ENCODE results near the gene VAC14. TPM values are rescaled to one million over a fixed set of nuclear protein-coding genes. Genes with fewer than 3 reads are reported as not detected.
A peak's percentile ranks its signal among the peaks of the same experiment; 100 is the strongest.

The VAC14 gene
- polyA plus RNA-seq, 1 donor from 2014 or later = 8.6 TPM

DNA sequence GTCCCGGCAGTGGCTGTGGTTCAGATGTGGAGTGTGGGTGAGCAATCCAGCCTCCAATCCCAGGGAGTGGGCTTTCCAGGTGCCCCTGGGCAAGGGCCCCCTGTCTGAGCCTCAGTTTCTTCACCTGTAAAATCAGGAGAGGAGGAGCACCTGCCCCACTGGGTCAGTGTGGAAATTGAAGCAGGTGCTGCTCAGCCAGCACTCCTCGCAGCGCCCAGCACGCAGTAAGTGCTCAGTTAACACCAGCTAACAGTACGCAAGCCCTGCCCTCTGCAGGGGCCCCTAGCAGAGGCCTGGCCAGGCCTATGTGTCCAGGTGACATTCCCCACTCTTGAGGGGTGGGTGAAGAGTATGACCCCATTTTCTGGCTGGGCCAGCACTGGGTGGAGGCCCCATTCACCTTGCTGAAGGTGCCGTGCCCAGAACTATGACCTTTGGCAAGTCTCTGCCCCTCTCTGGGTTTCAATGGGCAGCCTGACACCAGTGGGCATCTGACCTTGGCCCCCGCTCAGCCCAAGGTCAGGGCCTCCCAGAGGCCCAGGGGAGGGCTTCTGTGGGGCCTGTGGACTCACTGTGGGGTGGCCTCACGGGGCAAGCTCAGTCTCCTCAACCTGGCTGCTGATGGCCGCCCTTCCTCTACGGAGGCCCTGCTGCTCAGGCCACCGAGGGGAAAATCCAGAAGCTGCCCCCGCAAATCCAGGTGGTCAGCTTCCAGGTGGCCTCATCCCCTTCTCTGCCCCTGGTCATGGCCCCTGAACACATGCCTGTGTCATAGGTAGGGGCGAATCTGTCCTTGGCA is 117.6 kb downstream of the VAC14 start:
- H3K9me3 ChIP-seq (ENCODE audit: low read length) = no peaks in the 10 kb centered on the region
- no peaks in the 10 kb centered on the region for H3F3A ChIP-seq (ENCODE audit: insufficient read depth, low read length, poor library complexity, severe bottlenecking)
- peak overlapping the region; percentile 91 for H3K4me3 ChIP-seq (ENCODE audit: low read length)
- H3K9ac ChIP-seq (ENCODE audit: low read length) = peak overlapping the region; percentile 89
- no peak overlapping the region for H3K4me2 ChIP-seq (ENCODE audit: low read length)
- H3K36me3 ChIP-seq (ENCODE audit: insufficient read depth, low read length) = no peaks in the 10 kb centered on the region
- peaks cover 3% of the 10 kb centered on the region for H4K20me1 ChIP-seq (ENCODE audit: insufficient read depth)
- TF ChIP-seq SMC3 (conservative IDR thresholded peaks at IDR 0.05; ENCODE audit: poor library complexity) (no peak), POLR2AphosphoS5 (IDR thresholded peaks at IDR 0.05) (no peak), MXI1 (conservative IDR thresholded peaks at IDR 0.05; ENCODE audit: poor library complexity, severe bottlenecking) (no peak), TAF1 (IDR thresholded peaks at IDR 0.05; ENCODE audit: low read depth) (no peak), EZH2 (IDR thresholded peaks at IDR 0.05; ENCODE audit: borderline replicate concordance, insufficient read depth, low read length, poor library complexity, severe bottlenecking) (no peak), RAD21 (conservative IDR thresholded peaks at IDR 0.05) (no peak), REST (IDR thresholded peaks at IDR 0.05; ENCODE audit: borderline replicate concordance) (no peak), EP300 (conservative IDR thresholded peaks at IDR 0.05; ENCODE audit: poor library complexity, severe bottlenecking) (no peak)
- TF ChIP-seq, protein P1, sequence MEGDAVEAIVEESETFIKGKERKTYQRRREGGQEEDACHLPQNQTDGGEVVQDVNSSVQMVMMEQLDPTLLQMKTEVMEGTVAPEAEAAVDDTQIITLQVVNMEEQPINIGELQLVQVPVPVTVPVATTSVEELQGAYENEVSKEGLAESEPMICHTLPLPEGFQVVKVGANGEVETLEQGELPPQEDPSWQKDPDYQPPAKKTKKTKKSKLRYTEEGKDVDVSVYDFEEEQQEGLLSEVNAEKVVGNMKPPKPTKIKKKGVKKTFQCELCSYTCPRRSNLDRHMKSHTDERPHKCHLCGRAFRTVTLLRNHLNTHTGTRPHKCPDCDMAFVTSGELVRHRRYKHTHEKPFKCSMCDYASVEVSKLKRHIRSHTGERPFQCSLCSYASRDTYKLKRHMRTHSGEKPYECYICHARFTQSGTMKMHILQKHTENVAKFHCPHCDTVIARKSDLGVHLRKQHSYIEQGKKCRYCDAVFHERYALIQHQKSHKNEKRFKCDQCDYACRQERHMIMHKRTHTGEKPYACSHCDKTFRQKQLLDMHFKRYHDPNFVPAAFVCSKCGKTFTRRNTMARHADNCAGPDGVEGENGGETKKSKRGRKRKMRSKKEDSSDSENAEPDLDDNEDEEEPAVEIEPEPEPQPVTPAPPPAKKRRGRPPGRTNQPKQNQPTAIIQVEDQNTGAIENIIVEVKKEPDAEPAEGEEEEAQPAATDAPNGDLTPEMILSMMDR (IDR thresholded peaks at IDR 0.05; ENCODE audit: poor library complexity, severe bottlenecking) = no peak
- no peaks in the 10 kb centered on the region for H3K27me3 ChIP-seq (ENCODE audit: insufficient read depth, low read depth, low read length)
- no peak overlapping the region for H3K27ac ChIP-seq (ENCODE audit: low read length)
- H3K9me2 ChIP-seq (ENCODE audit: insufficient read depth, low read length) = no peaks in the 10 kb centered on the region
- no peak overlapping the region for H2AFZ ChIP-seq (ENCODE audit: low read depth, low read length)
- peaks cover 23% of the 10 kb centered on the region for H3K79me2 ChIP-seq (replicated peaks; ENCODE audit: insufficient read depth, low read length)

DNA sequence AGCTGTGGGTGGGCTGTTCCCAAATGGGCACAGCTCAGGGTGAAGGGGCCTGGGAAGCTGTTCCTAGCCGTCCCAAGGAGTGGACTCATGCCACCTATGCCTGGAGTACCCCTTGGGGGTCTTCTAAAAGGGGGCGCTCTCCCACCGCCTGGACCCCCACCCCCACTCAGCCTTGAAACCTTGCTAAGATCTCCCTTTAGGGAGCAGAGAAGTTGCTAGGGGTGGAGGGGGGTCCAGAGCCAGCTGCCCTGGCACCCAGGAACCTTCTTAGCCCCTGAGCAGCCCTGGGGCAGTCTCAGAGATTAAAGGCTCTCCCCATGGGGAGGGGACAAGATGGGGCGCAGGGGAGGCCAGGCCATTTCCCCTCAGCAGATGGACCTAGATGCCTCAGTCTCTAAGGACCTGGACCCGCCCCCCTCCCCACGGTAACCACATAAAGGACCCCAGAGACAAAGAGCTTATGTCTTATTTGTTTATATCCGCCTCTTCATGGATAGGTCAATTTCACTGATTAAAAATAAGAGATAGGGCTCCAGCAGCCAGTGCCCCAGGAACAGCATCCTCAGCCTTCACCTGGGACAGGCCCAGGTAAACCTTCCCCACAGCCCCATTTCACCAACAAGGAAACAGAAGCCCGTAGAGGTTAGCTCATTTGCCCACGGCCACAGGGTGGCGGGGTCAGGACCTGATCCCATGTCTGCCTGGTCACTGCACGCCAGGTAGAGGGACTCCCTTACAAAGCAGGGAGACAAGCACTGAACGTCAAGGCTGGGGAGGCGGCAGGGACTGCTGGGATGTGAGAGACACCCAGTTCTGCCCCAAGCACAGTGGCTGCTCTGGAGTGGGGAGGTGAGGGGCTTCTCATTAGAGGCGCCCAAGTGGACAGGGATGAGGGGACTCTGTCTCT is 118.5 kb downstream of the VAC14 start:
- Histone ChIP-seq H3K4me3 (ENCODE audit: low read length) (peak overlapping the region; percentile 15), H3K36me3 (ENCODE audit: insufficient read depth, low read length) (no peaks in the 10 kb centered on the region), H3K79me2 (replicated peaks; ENCODE audit: insufficient read depth, low read length) (peaks cover 23% of the 10 kb centered on the region), H3K27ac (ENCODE audit: low read length) (no peak overlapping the region), H4K20me1 (ENCODE audit: insufficient read depth) (peaks cover 3% of the 10 kb centered on the region), H3F3A (ENCODE audit: insufficient read depth, low read length, poor library complexity, severe bottlenecking) (no peaks in the 10 kb centered on the region), H3K4me2 (ENCODE audit: low read length) (no peak overlapping the region), H3K9me2 (ENCODE audit: insufficient read depth, low read length) (no peaks in the 10 kb centered on the region), H3K9ac (ENCODE audit: low read length) (no peak overlapping the region), H3K27me3 (ENCODE audit: insufficient read depth, low read depth, low read length) (no peaks in the 10 kb centered on the region), H2AFZ (ENCODE audit: low read depth, low read length) (no peak overlapping the region), H3K9me3 (ENCODE audit: low read length) (no peaks in the 10 kb centered on the region)
- TF ChIP-seq EP300 (conservative IDR thresholded peaks at IDR 0.05; ENCODE audit: poor library complexity, severe bottlenecking) (no peak), RAD21 (conservative IDR thresholded peaks at IDR 0.05) (no peak), POLR2AphosphoS5 (IDR thresholded peaks at IDR 0.05) (no peak), REST (IDR thresholded peaks at IDR 0.05; ENCODE audit: borderline replicate concordance) (no peak)
